Cerebellar nuclear complex (tissue), 1 donor: ENCODE results near the gene CTNNA2.
"Not testable (repeated sequence)": the region's sequence is repeated elsewhere in the genome, so short reads cannot be mapped to it uniquely, and the experiment has no call there.

Experiments
- DNase-seq, 2 experiments: peaks; one replicate each; lab custom pipeline; 2025; lab: John Stamatoyannopoulos, UW

CTNNA2 gene

DNA sequence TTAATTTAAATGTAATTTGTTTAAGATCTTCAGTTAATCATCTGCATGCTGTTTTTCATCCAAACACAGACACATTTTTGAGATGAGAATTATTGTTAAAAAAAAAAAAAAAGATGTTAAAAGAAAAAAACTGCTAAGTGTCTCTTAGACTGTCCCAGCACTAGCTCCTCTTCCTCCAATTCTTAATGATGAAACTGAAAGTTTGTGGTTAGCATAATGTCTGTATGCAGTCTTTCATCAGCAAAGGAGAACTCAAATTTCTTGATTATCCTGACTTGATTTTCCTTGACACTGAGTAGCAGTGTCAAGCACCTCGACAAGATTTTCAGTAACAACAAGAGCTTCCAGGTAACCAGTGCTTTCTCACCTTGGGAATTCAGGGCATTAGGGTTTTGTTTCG, 517.3 kb downstream of the CTNNA2 start:
- DNase-seq, result no peak

DNA sequence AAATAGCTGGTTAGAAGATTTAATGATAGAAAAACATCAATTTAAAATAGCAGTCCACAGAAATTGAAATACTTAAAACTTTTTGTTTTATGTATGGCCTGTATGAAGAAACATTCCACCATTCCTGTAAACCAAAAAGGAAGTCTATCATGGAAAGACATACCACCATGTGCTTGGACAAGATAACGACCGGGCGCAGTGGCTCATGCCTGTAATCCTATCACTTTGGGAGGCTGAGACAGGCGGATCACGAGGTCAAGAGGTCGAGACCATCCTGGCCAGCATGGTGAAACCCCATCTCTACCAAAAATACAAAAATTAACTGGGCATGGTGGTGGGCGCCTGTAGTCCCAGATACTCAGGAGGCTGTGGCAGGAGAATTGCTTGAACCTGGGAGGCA, 519.8 kb downstream of the CTNNA2 start:
- not testable (repeated sequence) for DNase-seq

- DNase-seq, result no peak
These were observed 523.0 kb downstream of the CTNNA2 start for GRCh38 chr2:80035749-80036285.

GRCh38 chr2:80037310-80037709, 524.5 kb downstream of the CTNNA2 start:
- no peak for DNase-seq

GRCh38 chr2:80040226-80040625, 527.4 kb downstream of the CTNNA2 start:
- DNase-seq, result no peak

GRCh38 chr2:80042635-80043034, 529.8 kb downstream of the CTNNA2 start:
- no peak for DNase-seq

- DNase-seq, result no peak
These were observed 535.4 kb downstream of the CTNNA2 start for GRCh38 chr2:80048296-80048695.

GRCh38 chr2:80050246-80050645, 537.4 kb downstream of the CTNNA2 start:
- peak in 1 of 2 experiments; percentile 33 for DNase-seq

DNA sequence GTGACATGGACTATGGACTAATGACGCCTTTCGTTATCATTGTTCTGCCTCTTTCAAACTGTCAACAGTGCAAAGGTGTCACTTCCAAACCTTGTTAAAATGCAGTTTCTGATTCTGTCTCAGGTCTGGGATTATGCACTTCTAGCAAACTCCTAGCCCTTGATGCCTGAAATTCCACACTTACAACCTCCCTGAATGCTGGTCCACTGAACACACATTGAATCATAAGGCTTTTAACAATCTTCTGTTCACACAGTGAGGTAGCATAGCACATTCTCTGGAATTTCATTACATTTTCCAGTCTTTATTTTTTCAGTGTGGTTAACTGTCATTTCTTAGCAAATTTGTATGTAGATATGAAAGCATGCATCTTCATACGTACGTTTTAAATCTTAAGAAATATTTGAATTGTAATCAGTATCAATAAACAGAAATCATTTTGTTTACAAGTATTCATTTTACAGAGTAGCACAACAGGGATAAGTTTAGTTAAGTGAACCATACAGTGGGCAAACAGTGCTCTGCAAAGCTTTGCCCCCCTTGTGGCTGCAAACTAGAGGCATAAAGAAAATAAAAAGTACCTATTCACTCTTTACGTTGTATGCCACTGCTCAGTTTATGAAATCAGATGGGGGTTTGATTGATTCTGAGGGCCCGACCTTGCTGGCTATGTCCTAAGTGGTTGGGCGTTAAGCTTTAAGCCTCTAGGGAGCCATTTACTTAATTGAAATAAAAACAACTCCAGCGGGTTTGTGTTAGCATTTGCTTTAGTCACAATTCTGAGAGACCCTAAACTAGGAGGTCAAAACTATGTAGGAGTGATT, 540.9 kb downstream of the CTNNA2 start:
- no peak for DNase-seq

DNA sequence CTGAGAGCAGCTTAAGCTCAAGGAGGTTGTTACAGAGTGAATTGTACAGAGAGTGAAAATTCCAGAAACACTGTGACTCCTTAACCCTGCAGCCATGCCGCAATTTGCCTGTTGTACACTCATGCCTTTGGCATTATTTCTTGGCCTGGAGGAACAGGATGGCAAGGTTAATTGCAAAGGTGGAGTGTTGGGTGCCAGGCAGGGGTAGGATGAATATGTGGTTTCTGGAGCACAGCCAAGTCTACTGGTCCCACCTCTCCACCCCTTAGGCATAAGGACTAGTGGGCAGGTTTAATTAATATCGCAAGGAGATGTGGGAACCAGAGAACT, 541.5 kb downstream of the CTNNA2 start:
- no peak for DNase-seq

GRCh38 chr2:80057956-80058355, 545.1 kb downstream of the CTNNA2 start:
- no peak for DNase-seq

- DNase-seq, result no peak
These were observed 545.7 kb downstream of the CTNNA2 start for GRCh38 chr2:80058562-80058961.

GRCh38 chr2:80059447-80059846, 546.6 kb downstream of the CTNNA2 start:
- no peak for DNase-seq

GRCh38 chr2:80061881-80062280, 549.0 kb downstream of the CTNNA2 start:
- no peak for DNase-seq

DNA sequence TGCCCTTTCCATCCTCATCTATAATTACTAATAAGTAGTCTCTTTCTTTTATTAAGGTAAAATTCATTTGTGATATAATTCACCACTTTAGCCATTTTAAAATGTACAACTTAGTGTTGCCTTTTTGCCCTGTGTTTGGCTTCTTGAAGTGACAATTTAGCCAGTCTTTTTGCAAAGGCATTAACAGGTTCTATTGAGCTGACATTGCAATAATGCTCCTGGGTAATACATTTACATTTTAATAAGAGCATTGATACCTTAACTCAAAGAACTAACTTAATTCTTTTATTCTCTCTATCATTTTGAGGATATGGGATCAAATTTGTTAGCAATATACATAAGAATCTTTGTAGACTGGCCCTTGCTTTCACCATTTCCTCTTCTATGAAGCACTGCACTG, 549.4 kb downstream of the CTNNA2 start:
- DNase-seq, result no peak

DNA sequence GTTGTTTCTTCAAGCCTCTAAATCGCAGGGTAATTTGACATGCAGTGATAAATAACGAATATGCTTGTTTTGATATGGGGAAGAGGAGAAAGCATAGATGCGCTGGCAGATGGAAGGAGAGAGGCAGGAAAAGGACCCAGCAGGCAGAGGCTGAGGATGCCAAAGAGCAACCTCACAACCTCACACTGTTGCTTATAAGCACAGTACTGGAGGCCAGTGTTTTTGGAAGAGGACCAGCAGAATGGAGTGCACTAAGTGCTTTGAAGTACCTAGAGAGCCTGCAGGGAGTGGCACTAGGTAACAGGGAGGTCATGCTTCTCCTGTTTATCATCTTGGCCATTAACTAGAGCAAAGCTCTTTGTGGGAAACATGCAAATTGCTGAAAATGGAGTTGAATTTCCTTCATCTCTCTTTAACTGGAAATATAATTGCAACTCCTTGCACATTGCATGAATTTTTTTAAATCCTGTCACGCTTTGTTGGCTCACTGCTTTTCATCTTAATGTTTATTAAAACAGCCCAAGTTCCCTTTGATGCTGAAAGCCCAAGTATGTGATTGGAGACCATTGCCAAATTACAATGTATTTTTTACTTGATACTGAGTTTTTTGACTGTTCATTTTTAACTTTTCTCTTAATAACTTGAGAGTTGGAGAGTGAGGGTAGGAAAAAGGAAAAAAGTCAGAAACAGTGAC, 555.3 kb downstream of the CTNNA2 start:
- no peak for DNase-seq

GRCh38 chr2:80070587-80070986, 557.7 kb downstream of the CTNNA2 start:
- no peak for DNase-seq

DNA sequence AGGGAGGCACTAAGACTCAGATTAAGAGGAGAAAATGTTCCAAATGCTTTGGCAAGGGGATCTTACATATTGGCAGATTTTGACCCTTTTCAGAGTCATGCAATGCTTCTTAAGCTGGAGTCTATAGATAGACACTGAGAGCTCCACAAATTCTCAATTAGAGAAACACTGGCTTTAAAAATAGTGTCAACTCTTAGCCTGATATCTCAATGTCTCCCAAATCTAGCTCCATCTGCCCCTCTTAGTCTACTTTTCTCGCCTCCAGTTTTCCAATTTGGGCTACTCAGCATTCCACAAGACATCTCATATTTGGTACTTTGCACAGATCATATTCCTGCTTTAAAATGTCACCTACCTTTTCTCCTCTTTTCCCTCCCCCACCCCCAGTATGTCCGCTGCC, 559.1 kb downstream of the CTNNA2 start:
- DNase-seq, result no peak

GRCh38 chr2:80073134-80073561, 560.3 kb downstream of the CTNNA2 start:
- peak in 1 of 2 experiments; percentile 16 for DNase-seq

- no peak for DNase-seq
These were observed 561.6 kb downstream of the CTNNA2 start for GRCh38 chr2:80074321-80075070.

- no peak for DNase-seq
These were observed 562.9 kb downstream of the CTNNA2 start for GRCh38 chr2:80075719-80076118.

- DNase-seq, result no peak
These were observed 565.6 kb downstream of the CTNNA2 start for GRCh38 chr2:80078290-80079036.
